H1 (cell line): ENCODE results near the gene XRRA1. TPM values are rescaled to one million over a fixed set of nuclear protein-coding genes. Genes with fewer than 3 reads are reported as not detected.

Experiments used
- CTCF ChIA-PET: fragments of 300-600 bp; sonication (Branson Sonifier 250); formaldehyde crosslinking; loops from one replicate; lab custom pipeline; 2021; ENCODE audit not compliant: partially characterized antibody; lab: Charles Lee
- POLR2A ChIA-PET: fragments of 300-600 bp; sonication (Branson Sonifier 250); formaldehyde crosslinking; loops from one replicate; lab custom pipeline; 2021; ENCODE audit warnings: inconsistent platforms; ENCODE audit not compliant: partially characterized antibody; lab: Charles Lee
- DNase-seq, 2 experiments: peaks; one replicate each; pipeline versions ENCODE4 v3.0.0 to v3.0.0-alpha.2; 2010 to 2022; ENCODE audit warnings: low spot score in 2 of 2, low read depth in 1 of 2, mixed read lengths in 1 of 2
- FAIRE-seq: peaks from 2 replicates; lab custom pipeline; 2011; peaks lifted over from hg19 to GRCh38; lab: Jason Lieb, UNC
- H2AFZ ChIP-seq: 2 replicates; pipeline ENCODE4 v1.8.1; 2012; ENCODE audit warnings: low read length, inconsistent platforms
- H2AK5ac ChIP-seq: 2 replicates; pipeline ENCODE4 v1.6.1; 2013; ENCODE audit warnings: low read depth, low read length
- H2BK120ac ChIP-seq: replicated peaks from 2 replicates; pipeline ENCODE3; 2013; ENCODE audit warnings: low read depth, low read length, inconsistent platforms
- H2BK12ac ChIP-seq: 2 replicates; pipeline ENCODE4 v1.6.1; 2013; ENCODE audit warnings: low read depth, low read length
- H2BK15ac ChIP-seq: 2 replicates; pipeline ENCODE4 v1.6.1; 2013; ENCODE audit warnings: low read length
- H2BK20ac ChIP-seq: 2 replicates; pipeline ENCODE4 v1.6.1; 2013; ENCODE audit warnings: low read length
- H2BK5ac ChIP-seq: 2 replicates; pipeline ENCODE4 v1.6.1; 2013; ENCODE audit warnings: low read depth, low read length
- H3K14ac ChIP-seq: 2 replicates; pipeline ENCODE4 v1.6.1; 2013; ENCODE audit warnings: inconsistent platforms; ENCODE audit not compliant: insufficient read length
- H3K18ac ChIP-seq: 2 replicates; pipeline ENCODE4 v1.6.1; 2013; ENCODE audit warnings: low read length; ENCODE audit errors: extremely low read depth
- H3K23ac ChIP-seq: 2 replicates; pipeline ENCODE4 v1.6.1; 2013; ENCODE audit warnings: inconsistent platforms; ENCODE audit not compliant: insufficient read length
- H3K23me2 ChIP-seq: 2 replicates; pipeline ENCODE4 v1.6.1; 2013; ENCODE audit warnings: low read depth, low read length
- H3K27ac ChIP-seq: 2 replicates; pipeline ENCODE4 v1.6.1; 2011; ENCODE audit warnings: low read depth, low read length, inconsistent platforms
- H3K27me3 ChIP-seq, 4 experiments: replicated peaks in 1 of 4; 1 replicate in 1 of 4; 2 replicates in 3 of 4; pipeline versions ENCODE4 v1.6.1 to v1.8.1; 2011 to 2013; ENCODE audit warnings: low read length in 3 of 4, mild to moderate bottlenecking in 3 of 4, inconsistent platforms in 2 of 4, mixed read lengths in 2 of 4, moderate library complexity in 1 of 4; ENCODE audit not compliant: control insufficient read depth in 3 of 4, insufficient read depth in 3 of 4; ENCODE audit errors: extremely low read depth in 1 of 4
- H3K36me3 ChIP-seq, 4 experiments: 2 replicates each; pipeline versions ENCODE4 v1.6.1 to v1.8.1; 2011 to 2013; ENCODE audit warnings: mild to moderate bottlenecking in 4 of 4, low read length in 3 of 4, moderate library complexity in 2 of 4, control low read depth in 1 of 4, inconsistent platforms in 1 of 4; ENCODE audit not compliant: insufficient read depth in 4 of 4, control insufficient read depth in 2 of 4
- H3K4ac ChIP-seq: replicated peaks from 2 replicates; pipeline ENCODE3; 2013; ENCODE audit warnings: low read length, low read depth, mixed read lengths, inconsistent platforms; ENCODE audit not compliant: insufficient read length
- H3K4me1 ChIP-seq, 4 experiments: replicated peaks in 1 of 4; 1 replicate in 1 of 4; 2 replicates in 3 of 4; pipeline versions ENCODE4 v1.6.1 to v1.8.1; 2011 to 2013; ENCODE audit warnings: low read length in 3 of 4, inconsistent platforms in 2 of 4, mixed read lengths in 1 of 4; ENCODE audit not compliant: insufficient read depth in 4 of 4, control insufficient read depth in 3 of 4
- H3K4me2 ChIP-seq, 2 experiments: 2 replicates each; pipeline versions ENCODE4 v1.6.1 to v1.8.1; 2011 to 2013; ENCODE audit warnings: low read depth in 2 of 2, low read length in 2 of 2, control low read depth in 1 of 2, inconsistent platforms in 1 of 2, mild to moderate bottlenecking in 1 of 2; ENCODE audit not compliant: insufficient read depth in 1 of 2
- H3K4me3 ChIP-seq, 4 experiments: fragments of 200-600, 300-600 bp in 1 of 4; sonication (generic), shearing (Covaris generic), sonication (Bioruptor Twin) in 1 of 4; 2 replicates each; pipeline versions ENCODE4 v1.5.1 to v1.8.1; 2011 to 2016; ENCODE audit warnings: low read length in 4 of 4, low read depth in 3 of 4, control low read depth in 2 of 4, inconsistent platforms in 2 of 4, mild to moderate bottlenecking in 2 of 4, mixed read lengths in 1 of 4, moderate library complexity in 1 of 4; ENCODE audit not compliant: insufficient read depth in 2 of 4; ENCODE audit errors: extremely low read depth in 1 of 4
- H3K56ac ChIP-seq: replicated peaks from 2 replicates; pipeline ENCODE3; 2013; ENCODE audit warnings: low read depth, mild to moderate bottlenecking, mixed read lengths, low read length, inconsistent platforms; ENCODE audit not compliant: insufficient read length
- H3K79me1 ChIP-seq: 2 replicates; pipeline ENCODE4 v1.6.1; 2013; ENCODE audit warnings: low read depth, low read length, control low read depth
- H3K79me2 ChIP-seq, 2 experiments: 2 replicates each; pipeline versions ENCODE4 v1.6.1 to v1.8.1; 2012 to 2013; ENCODE audit warnings: low read length in 2 of 2, mild to moderate bottlenecking in 2 of 2, inconsistent platforms in 1 of 2; ENCODE audit not compliant: insufficient read depth in 2 of 2, control insufficient read depth in 1 of 2
- H3K9ac ChIP-seq, 4 experiments: replicated peaks in 1 of 4; 1 replicate in 1 of 4; 2 replicates in 3 of 4; pipeline versions ENCODE4 v1.6.1 to v1.8.1; 2011 to 2013; ENCODE audit warnings: low read depth in 3 of 4, low read length in 3 of 4, control low read depth in 2 of 4, mild to moderate bottlenecking in 2 of 4, moderate library complexity in 2 of 4, inconsistent platforms in 1 of 4; ENCODE audit errors: extremely low read depth in 1 of 4
- H3K9me3 ChIP-seq, 2 experiments: 2 replicates each; pipeline versions ENCODE4 v1.6.1 to v1.8.1; 2012 to 2013; ENCODE audit warnings: mild to moderate bottlenecking in 2 of 2, moderate library complexity in 2 of 2, control low read depth in 1 of 2, inconsistent platforms in 1 of 2, low read depth in 1 of 2, low read length in 1 of 2, mixed read lengths in 1 of 2; ENCODE audit not compliant: insufficient read depth in 2 of 2
- H4K20me1 ChIP-seq, 2 experiments: replicated peaks in 1 of 2; 2 replicates each; pipeline versions ENCODE3 to v1.8.1; 2011 to 2013; ENCODE audit warnings: inconsistent platforms in 2 of 2, low read length in 2 of 2, mild to moderate bottlenecking in 1 of 2; ENCODE audit not compliant: insufficient read depth in 2 of 2, control insufficient read depth in 1 of 2
- H4K5ac ChIP-seq: 2 replicates; pipeline ENCODE4 v1.6.1; 2013; ENCODE audit warnings: low read length, low read depth, mixed read lengths, inconsistent platforms; ENCODE audit not compliant: insufficient read length
- H4K8ac ChIP-seq: 2 replicates; pipeline ENCODE4 v1.8.0; 2013; ENCODE audit warnings: mild to moderate bottlenecking, moderate library complexity, low read length, inconsistent platforms; ENCODE audit not compliant: insufficient read depth; ENCODE audit errors: extremely low read depth
- H4K91ac ChIP-seq: replicated peaks from 2 replicates; pipeline ENCODE3; 2013; ENCODE audit warnings: low read length, mixed read lengths, inconsistent platforms; ENCODE audit not compliant: insufficient read length
- GTF2F1 ChIP-seq: IDR thresholded peaks from 2 replicates; pipeline ENCODE4 v1.6.1; 2012; ENCODE audit warnings: low read depth, low read length, improper control_type of control experiment, borderline replicate concordance
- JUN ChIP-seq: IDR thresholded peaks from 2 replicates; pipeline ENCODE4 v1.6.1; 2011; ENCODE audit warnings: low read depth, mild to moderate bottlenecking, improper control_type of control experiment, low read length
- SP4 ChIP-seq: IDR thresholded peaks from 2 replicates; pipeline ENCODE4 v1.6.1; 2012; ENCODE audit warnings: low read length, inconsistent platforms
- TAF1 ChIP-seq: IDR thresholded peaks from 2 replicates; pipeline ENCODE4 v1.6.1; 2011; ENCODE audit warnings: mild to moderate bottlenecking, low read depth, low read length
- WGBS, 2 experiments: shearing (Covaris generic) in 1 of 2; methylation state at CpG; one replicate each; pipeline versions ENCODE4 v1.1.6 to v1.1.7; 2013 to 2015; ENCODE audit warnings: low lambda C conversion rate in 2 of 2, mixed read lengths in 2 of 2, inconsistent platforms in 1 of 2, low coverage in 1 of 2, missing lambda C conversion rate in 1 of 2; ENCODE audit not compliant: insufficient replicate concordance in 2 of 2, insufficient coverage in 1 of 2, insufficient read length in 1 of 2; ENCODE audit errors: extremely low coverage in 1 of 2, missing lambda C conversion rate in 1 of 2; 5-methylcytosine and 5-hydroxymethylcytosine counted together
- polyA plus RNA-seq, 7 experiments: library from polyadenylated mRNA; depleted of rRNA in 3 of 7; stranded (reverse) in 5 of 7; unstranded in 2 of 7; fragments of >200 nt in 5 of 7; fragments of 200-250 nt in 2 of 7; gene quantifications; 1 replicate in 5 of 7; 2 replicates in 1 of 7; 4 replicates in 1 of 7; pipeline versions ENCODE4 v1.2.1 to v1.2.3, GENCODE V29; 2011 to 2013; ENCODE audit warnings: missing spikeins in 2 of 7, mixed read lengths in 2 of 7
- total RNA-seq: library from RNA; stranded (reverse); fragmentation: NEBNext Ultra II Directional; extraction: Animal tissue kit (Norgen Biotek cat#: 25700); gene quantifications from 2 replicates; pipeline ENCODE4 v1.2.1, GENCODE V29; 2021

The XRRA1 gene
- total and polyA plus RNA-seq, 2 of the 8 experiments (the other 6 are each of a cell fraction or from before 2014, with no cell fraction given): 2.1 to 7.1 TPM

- Histone ChIP-seq H3K27me3 (no peaks in the 10 kb centered on the region), H3K36me3 (peaks cover 0 to 7% (median 3%) of the 10 kb centered on the region in 4 experiments; a peak in 4 of 8 replicates), H2AFZ (no peak overlapping the region), H2BK5ac (no peak overlapping the region), H2BK20ac (no peak overlapping the region), H3K27ac (no peak overlapping the region), H3K9me3 (no peaks in the 10 kb centered on the region), H3K23me2 (no peaks in the 10 kb centered on the region), H2BK15ac (no peak overlapping the region), H4K5ac (no peak overlapping the region), H3K18ac (no peak overlapping the region), H4K20me1 (no peaks in the 10 kb centered on the region), H3K9ac (no peak overlapping the region), H2AK5ac (no peak overlapping the region), H4K91ac (no peak overlapping the region), H3K79me2 (no peaks in the 10 kb centered on the region), H2BK12ac (no peak overlapping the region), H3K4me2 (no peak overlapping the region), H3K4me1 (peaks cover 0 to 11% (median 6%) of the 10 kb centered on the region in 4 experiments; a peak in 4 of 7 replicates), H3K23ac (no peak overlapping the region), H3K14ac (no peak overlapping the region), H3K56ac (no peak overlapping the region), H3K4ac (no peak overlapping the region), H3K4me3 (no peak overlapping the region), H4K8ac (no peak overlapping the region), H2BK120ac (no peak overlapping the region), H3K79me1 (no peaks in the 10 kb centered on the region; the same call in 1 of the 2 replicates)
- FAIRE-seq (no peak), DNase-seq (no peak)
- TF ChIP-seq JUN (no peak), TAF1 (no peak), SP4 (no peak), GTF2F1 (no peak)
- 78% methylated on average over 2 of the region's 2 CpGs; no CpG with 5 or more reads in 1 of the 2 experiments for WGBS, 2 experiments
- ChIA-PET CTCF (interaction anchor here (0.6 kb wide), 1 partner anchor 245 kb away, joined by 3 read pairs; no protein-coding TSS in a partner anchor), POLR2A (no interaction called here)
Observed at GRCh38 chr11:74846770-74847169, 102.1 kb downstream of the XRRA1 start.
